AG04450 (cell line): Measurements from ENCODE around the gene SPATA33. TPM values are rescaled to one million over a fixed set of nuclear protein-coding genes. Genes with fewer than 3 reads are reported as not detected.

Experiments
- CTCF ChIA-PET: fragments of 300-600, 350-600 bp; formaldehyde crosslinking; extraction: SDS; loops from one replicate; lab custom pipeline; 2022; ENCODE audit warnings: antibody characterized with exemption, inconsistent platforms; lab: Charles Lee
- POLR2A ChIA-PET: fragments of 350-600 bp; formaldehyde crosslinking; extraction: SDS; loops from one replicate; lab custom pipeline; 2021; ENCODE audit warnings: antibody characterized with exemption, inconsistent platforms; lab: Yijun Ruan, JAX
- DNase-seq: peaks from one replicate; pipeline ENCODE4 v3.0.0-alpha.2; 2011; ENCODE audit warnings: low read depth, low spot score
- H3K27ac ChIP-seq: one replicate; pipeline ENCODE4 v1.5.1; 2012; ENCODE audit warnings: low read depth, low read length, control low read depth
- H3K27me3 ChIP-seq: one replicate; pipeline ENCODE4 v1.6.0; 2012; ENCODE audit warnings: low read length; ENCODE audit not compliant: control insufficient read depth, insufficient read depth
- H3K4me3 ChIP-seq: 2 replicates; pipeline ENCODE4 v1.5.1; 2011; ENCODE audit warnings: mild to moderate bottlenecking, low read depth, low read length, control low read depth
- H3K9me3 ChIP-seq: 2 replicates; pipeline ENCODE4 v1.5.1; 2012; ENCODE audit warnings: low read length; ENCODE audit not compliant: control insufficient read depth, insufficient read depth
- polyA plus RNA-seq: library from polyadenylated mRNA; depleted of rRNA; stranded (reverse); fragments of >200 nt; gene quantifications from 2 replicates; pipeline ENCODE4 v1.2.3, GENCODE V29; 2011
- TF ChIP-seq, protein P1 (sequence below): IDR thresholded peaks from 2 replicates; pipeline ENCODE4 v1.5.1; 2011; ENCODE audit warnings: low read depth, low read length, control low read depth, inconsistent platforms

The SPATA33 gene
- polyA plus RNA-seq, 1 experiment, result 2.4 TPM

DNA sequence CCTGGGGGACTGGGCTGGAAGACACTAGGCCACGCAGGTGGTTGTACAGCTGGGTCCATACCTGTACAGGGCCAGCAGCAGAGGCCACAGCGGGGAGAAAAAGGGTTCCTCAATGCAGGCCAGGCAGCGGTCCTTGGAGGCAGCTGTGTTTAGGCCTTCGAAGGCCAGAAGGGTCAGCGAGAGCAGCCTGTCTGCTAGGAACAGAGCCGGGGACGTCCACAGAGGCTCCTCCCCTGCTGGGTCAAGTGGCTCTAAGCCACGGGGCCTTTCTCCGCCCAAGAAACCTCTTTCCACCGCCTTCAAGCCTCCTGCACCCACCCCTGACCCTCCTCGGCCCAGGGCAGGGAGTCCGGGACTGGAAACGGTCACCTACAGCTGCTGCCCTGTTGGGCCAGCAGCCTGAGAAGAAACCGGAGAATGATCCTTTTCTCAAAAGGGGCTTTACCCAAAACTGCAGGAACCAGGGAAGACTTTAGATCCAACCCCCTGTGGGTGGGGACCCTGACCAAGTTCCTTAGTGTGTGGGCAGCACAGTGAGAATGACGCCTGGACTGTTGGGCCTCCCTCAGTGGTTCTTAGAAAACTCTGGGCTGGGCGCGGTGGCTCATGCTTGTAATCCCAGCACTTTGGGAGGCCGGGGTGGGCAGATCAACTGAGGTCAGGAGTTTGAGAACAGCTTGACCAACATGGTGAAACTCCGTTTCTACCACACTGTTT lies 52.2 kb downstream of the SPATA33 start:
- CTCF ChIA-PET, result no interaction called here
- TF ChIP-seq, protein P1, sequence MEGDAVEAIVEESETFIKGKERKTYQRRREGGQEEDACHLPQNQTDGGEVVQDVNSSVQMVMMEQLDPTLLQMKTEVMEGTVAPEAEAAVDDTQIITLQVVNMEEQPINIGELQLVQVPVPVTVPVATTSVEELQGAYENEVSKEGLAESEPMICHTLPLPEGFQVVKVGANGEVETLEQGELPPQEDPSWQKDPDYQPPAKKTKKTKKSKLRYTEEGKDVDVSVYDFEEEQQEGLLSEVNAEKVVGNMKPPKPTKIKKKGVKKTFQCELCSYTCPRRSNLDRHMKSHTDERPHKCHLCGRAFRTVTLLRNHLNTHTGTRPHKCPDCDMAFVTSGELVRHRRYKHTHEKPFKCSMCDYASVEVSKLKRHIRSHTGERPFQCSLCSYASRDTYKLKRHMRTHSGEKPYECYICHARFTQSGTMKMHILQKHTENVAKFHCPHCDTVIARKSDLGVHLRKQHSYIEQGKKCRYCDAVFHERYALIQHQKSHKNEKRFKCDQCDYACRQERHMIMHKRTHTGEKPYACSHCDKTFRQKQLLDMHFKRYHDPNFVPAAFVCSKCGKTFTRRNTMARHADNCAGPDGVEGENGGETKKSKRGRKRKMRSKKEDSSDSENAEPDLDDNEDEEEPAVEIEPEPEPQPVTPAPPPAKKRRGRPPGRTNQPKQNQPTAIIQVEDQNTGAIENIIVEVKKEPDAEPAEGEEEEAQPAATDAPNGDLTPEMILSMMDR, result no peak
- Histone ChIP-seq H3K27ac (no peak overlapping the region), H3K27me3 (no peaks in the 10 kb centered on the region), H3K9me3 (peaks cover 5% of the 10 kb centered on the region), H3K4me3 (no peak overlapping the region)
- POLR2A ChIA-PET, result interaction anchor here (0.7 kb wide), 1 partner anchor 53 kb away, joined by 3 read pairs; no protein-coding TSS in a partner anchor
- no peak for DNase-seq

DNA sequence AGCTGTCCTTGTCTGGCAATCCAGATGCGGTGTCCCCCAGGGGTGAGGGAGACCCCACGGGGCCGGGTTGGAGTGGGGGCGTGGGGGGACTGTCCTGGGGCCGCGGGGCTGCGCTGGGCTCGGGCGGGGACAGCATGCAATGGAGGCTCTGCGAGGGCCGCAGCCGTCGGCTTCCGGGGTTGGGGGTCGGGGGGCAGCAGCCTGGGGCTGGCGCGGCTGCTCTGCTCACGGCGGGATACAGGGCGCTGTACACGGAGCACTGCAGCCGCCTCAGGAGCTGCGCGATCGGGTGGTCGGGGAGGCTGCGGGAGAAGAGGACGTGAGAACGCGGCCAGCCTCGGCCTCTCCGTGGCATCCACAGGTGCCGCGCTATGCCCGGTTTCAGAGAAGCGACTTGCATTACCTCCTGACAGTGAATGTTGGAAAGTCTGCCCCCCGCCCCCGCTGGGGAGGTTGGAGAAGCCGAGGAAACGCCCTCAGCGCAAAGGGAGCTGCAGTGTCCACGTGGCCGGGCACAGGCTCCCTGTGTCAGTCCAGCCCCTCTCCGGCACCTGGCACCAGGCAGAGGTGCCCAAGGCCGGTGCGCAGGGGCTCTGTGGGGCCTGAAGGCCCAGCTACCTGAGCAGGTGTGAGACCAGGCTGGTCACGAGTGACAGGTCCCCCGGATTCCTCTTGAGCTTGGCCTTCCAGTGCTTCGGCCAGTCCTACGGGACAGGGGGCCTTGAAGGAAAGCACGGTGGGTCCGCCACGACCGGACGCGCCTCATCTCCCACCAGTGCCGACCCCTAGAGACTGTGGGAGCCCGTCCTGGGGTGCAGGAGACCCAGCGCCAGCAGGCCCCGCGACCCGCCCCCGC lies 53.3 kb downstream of the SPATA33 start:
- no peak for DNase-seq
- Histone ChIP-seq H3K4me3 (no peak overlapping the region), H3K27me3 (no peaks in the 10 kb centered on the region), H3K27ac (no peak overlapping the region), H3K9me3 (peaks cover 5% of the 10 kb centered on the region)
- ChIA-PET CTCF (no interaction called here), POLR2A (interaction anchor here (0.7 kb wide), 1 partner anchor 52 kb away, joined by 3 read pairs; no protein-coding TSS in a partner anchor)
- TF ChIP-seq, protein P1, result no peak

DNA sequence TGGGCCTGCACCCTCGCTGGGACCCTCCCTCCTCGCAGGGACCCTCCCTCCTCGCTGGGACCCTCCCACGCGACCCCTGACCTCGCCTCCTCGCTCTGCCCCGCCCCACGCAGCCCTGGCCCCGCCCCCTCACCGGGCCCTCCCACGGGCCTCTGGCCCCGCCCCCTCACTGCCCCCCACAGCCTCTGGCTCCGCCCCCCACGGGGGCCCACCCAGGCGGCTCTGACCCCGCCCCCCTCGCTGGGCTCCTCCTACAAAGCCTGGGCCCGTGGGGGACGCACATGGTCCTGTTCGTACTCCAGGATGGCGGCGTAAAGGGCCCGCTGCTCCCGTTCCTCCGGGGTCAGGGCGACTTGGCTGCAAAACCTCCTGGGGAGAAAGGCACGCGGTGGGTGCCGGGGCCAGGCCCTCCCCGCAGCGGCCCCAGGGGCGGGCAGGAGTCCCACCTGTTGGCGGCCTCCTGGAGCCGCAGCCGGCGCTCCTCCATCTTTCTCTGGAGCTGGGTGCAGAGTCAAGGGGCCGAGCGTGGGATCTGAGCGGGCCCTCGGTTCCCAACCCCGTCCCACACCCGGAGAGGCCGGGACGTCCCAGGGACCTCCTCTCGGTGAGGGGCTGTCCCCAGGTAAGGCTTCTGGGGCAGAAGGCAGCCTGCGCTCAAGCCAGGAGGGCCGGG lies 54.1 kb downstream of the SPATA33 start:
- Histone ChIP-seq H3K27me3 (no peaks in the 10 kb centered on the region), H3K27ac (no peak overlapping the region), H3K4me3 (peak overlapping the region; percentile 63), H3K9me3 (peaks cover 5% of the 10 kb centered on the region)
- no peak for DNase-seq
- ChIA-PET CTCF (interaction anchor here (1.0 kb wide), 1 partner anchor 11 kb away, joined by 3 read pairs; no protein-coding TSS in a partner anchor), POLR2A (no interaction called here)
- TF ChIP-seq, protein P1, result no peak

DNA sequence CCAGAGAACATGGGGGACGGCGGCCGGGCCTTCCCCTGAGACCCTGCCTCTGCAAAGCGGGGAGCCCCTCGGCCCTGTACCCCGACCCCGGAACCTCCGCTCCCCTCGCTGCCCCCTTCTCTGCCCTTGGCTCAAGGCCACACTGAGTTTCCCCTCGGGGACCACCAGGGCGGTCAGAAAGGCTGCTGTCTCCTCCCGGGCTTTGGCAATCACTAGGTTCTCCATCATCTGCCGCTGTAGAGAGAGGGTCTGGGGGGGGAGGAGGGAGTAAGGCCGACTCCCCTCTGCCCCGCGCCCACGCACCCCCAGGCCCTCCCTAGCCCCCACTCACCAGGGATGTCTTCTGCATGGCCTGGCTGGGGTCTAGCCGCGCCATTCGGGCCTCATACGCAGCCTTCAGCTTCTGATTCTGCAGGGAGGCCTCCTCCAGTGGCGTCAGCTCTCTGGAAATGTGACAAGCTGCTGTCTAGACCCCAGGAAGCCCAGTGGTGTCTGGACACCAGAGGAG lies 54.7 kb downstream of the SPATA33 start:
- H3K27ac ChIP-seq, result no peak overlapping the region

More for the DNA sequence above, 54.7 kb downstream of the SPATA33 start:
- Histone ChIP-seq H3K27me3 (no peaks in the 10 kb centered on the region), H3K9me3 (peaks cover 5% of the 10 kb centered on the region), H3K4me3 (peak overlapping the region; percentile 63)
- TF ChIP-seq, protein P1, result no peak
- POLR2A ChIA-PET, result interaction anchor here (0.7 kb wide), 1 partner anchor 175 kb away, joined by 3 read pairs; no protein-coding TSS in a partner anchor
- CTCF ChIA-PET, result interaction anchor here (1.0 kb wide), 1 partner anchor 12 kb away, joined by 3 read pairs; no protein-coding TSS in a partner anchor
- DNase-seq, result no peak
